SK-N-SH (cell line): ENCODE data around the gene MRPS6. TPM values are rescaled to one million over a fixed set of nuclear protein-coding genes. Genes with fewer than 3 reads are reported as not detected.

Experiments used
- CTCF ChIA-PET: fragments of 300-600, 350-600 bp; formaldehyde crosslinking; extraction: SDS; loops from one replicate; lab custom pipeline; 2021; lab: Yijun Ruan, JAX
- POLR2A ChIA-PET: fragments of 350-600 bp; sonication (Branson Sonifier 250); formaldehyde crosslinking; extraction: SDS; loops from one replicate; lab custom pipeline; 2020; ENCODE audit warnings: antibody characterized with exemption, inconsistent platforms; lab: Yijun Ruan, JAX
- DNase-seq: peaks from one replicate; pipeline ENCODE4 v3.0.0; 2012
- H2AFZ ChIP-seq: fragments of 200-600 bp; sonication (generic); 2 replicates; pipeline ENCODE4 v1.8.1; 2016; ENCODE audit warnings: antibody characterized with exemption, mild to moderate bottlenecking, low read depth
- H3F3A ChIP-seq: fragments of 200-600 bp; sonication (generic); replicated peaks from 2 replicates; pipeline ENCODE3; 2016; ENCODE audit warnings: antibody characterized with exemption, mild to moderate bottlenecking; ENCODE audit not compliant: insufficient read depth
- H3K27ac ChIP-seq, 2 experiments: fragments of 200-500 bp in 1 of 2; fragments of 200-600 bp in 1 of 2; sonication (Bioruptor generic) in 1 of 2; sonication (generic), shearing (Covaris generic) in 1 of 2; 2 replicates each; pipeline versions ENCODE4 v1.5.1 to v1.6.1; 2014 to 2016; ENCODE audit warnings: low read depth in 2 of 2, inconsistent platforms in 1 of 2, low read length in 1 of 2, mild to moderate bottlenecking in 1 of 2, mixed read lengths in 1 of 2
- H3K27me3 ChIP-seq: fragments of 200-600 bp; sonication (generic), shearing (Covaris generic); 2 replicates; pipeline ENCODE4 v1.6.1; 2016; ENCODE audit warnings: mixed run types; ENCODE audit not compliant: insufficient read depth
- H3K36me3 ChIP-seq, 2 experiments: fragments of 200-500 bp in 1 of 2; fragments of 200-600 bp in 1 of 2; sonication (Bioruptor generic) in 1 of 2; sonication (generic) in 1 of 2; replicated peaks in 1 of 2; 2 replicates each; pipeline versions ENCODE3 to v1.5.1; 2014 to 2016; ENCODE audit warnings: low read length in 1 of 2, mild to moderate bottlenecking in 1 of 2; ENCODE audit not compliant: insufficient read depth in 2 of 2, control insufficient read depth in 1 of 2
- H3K4me1 ChIP-seq, 2 experiments: fragments of 200-500 bp in 1 of 2; fragments of 200-600 bp in 1 of 2; sonication (Bioruptor generic) in 1 of 2; sonication (generic), shearing (Covaris generic) in 1 of 2; 2 replicates each; pipeline versions ENCODE4 v1.5.1 to v1.6.1; 2014 to 2016; ENCODE audit warnings: low read depth in 1 of 2, low read length in 1 of 2, mixed run types in 1 of 2; ENCODE audit not compliant: insufficient read depth in 2 of 2, control insufficient read depth in 1 of 2
- H3K4me2 ChIP-seq: fragments of 200-600 bp; sonication (generic), shearing (Covaris generic); 2 replicates; pipeline ENCODE4 v1.6.1; 2017; ENCODE audit warnings: mixed run types
- H3K4me3 ChIP-seq, 2 experiments: fragments of 200-500 bp in 1 of 2; fragments of 200-600 bp in 1 of 2; sonication (Bioruptor generic) in 1 of 2; sonication (generic), shearing (Covaris generic) in 1 of 2; 2 replicates each; pipeline versions ENCODE4 v1.5.1 to v1.8.1; 2014 to 2016; ENCODE audit warnings: low read depth in 2 of 2, inconsistent platforms in 1 of 2, low read length in 1 of 2, mild to moderate bottlenecking in 1 of 2, mixed read lengths in 1 of 2, moderate library complexity in 1 of 2
- H3K79me2 ChIP-seq: fragments of 200-600 bp; sonication (generic); 2 replicates; pipeline ENCODE4 v1.8.1; 2017; ENCODE audit warnings: mild to moderate bottlenecking; ENCODE audit not compliant: insufficient read depth
- H3K9ac ChIP-seq: fragments of 200-600 bp; sonication (generic); 2 replicates; pipeline ENCODE4 v1.6.1; 2017; ENCODE audit warnings: mixed run types
- H3K9me2 ChIP-seq: fragments of 200-600 bp; sonication (generic); 2 replicates; pipeline ENCODE4 v1.6.1; 2017; ENCODE audit warnings: mixed run types
- H3K9me3 ChIP-seq: fragments of 200-600 bp; sonication (generic); 2 replicates; pipeline ENCODE4 v1.6.1; 2017; ENCODE audit warnings: mixed run types, mild to moderate bottlenecking, moderate library complexity
- H4K20me1 ChIP-seq: fragments of 200-600 bp; sonication (generic); 2 replicates; pipeline ENCODE4 v1.6.1; 2017; ENCODE audit warnings: mild to moderate bottlenecking, mixed run types; ENCODE audit not compliant: insufficient read depth
- CHD2 ChIP-seq: fragments of 150-350 bp; IDR thresholded peaks from 2 replicates; pipeline ENCODE4 v1.6.1; 2018; ENCODE audit warnings: low read length; ENCODE audit not compliant: partially characterized antibody
- ELF1 ChIP-seq: IDR thresholded peaks from 2 replicates; pipeline ENCODE4 v1.4.0; 2012
- EP300 ChIP-seq, 2 experiments: IDR thresholded peaks; 2 replicates each; pipeline versions ENCODE4 v1.4.0 to v1.6.1; 2012; ENCODE audit warnings: borderline replicate concordance in 1 of 2, low read depth in 1 of 2, low read length in 1 of 2
- EZH2phosphoT487 ChIP-seq: fragments of 200-600 bp; sonication (generic); IDR thresholded peaks from 2 replicates; pipeline ENCODE4 v1.6.1; 2017; ENCODE audit warnings: low read depth, mixed run types, mild to moderate bottlenecking, antibody characterized with exemption, moderate library complexity, borderline replicate concordance
- FOXJ3 ChIP-seq: sonication (generic); formaldehyde crosslinking; IDR thresholded peaks from 2 replicates; pipeline ENCODE4 v1.5.1; 2020; ENCODE audit warnings: mild to moderate bottlenecking, missing genetic modification reagents
- FOXM1 ChIP-seq: IDR thresholded peaks from 2 replicates; pipeline ENCODE4 v1.4.0; 2012; ENCODE audit warnings: low read depth, mild to moderate bottlenecking
- GABPA ChIP-seq: IDR thresholded peaks from 2 replicates; pipeline ENCODE4 v1.4.0; 2012; ENCODE audit warnings: low read depth, mild to moderate bottlenecking
- JUND ChIP-seq: IDR thresholded peaks from 2 replicates; pipeline ENCODE4 v1.4.0; 2012
- MXI1 ChIP-seq: IDR thresholded peaks from 2 replicates; pipeline ENCODE4 v1.6.1; 2012; ENCODE audit warnings: mild to moderate bottlenecking, low read depth, low read length, improper control_type of control experiment
- NFIC ChIP-seq: IDR thresholded peaks from 2 replicates; pipeline ENCODE4 v1.4.0; 2012; ENCODE audit warnings: borderline replicate concordance
- POLR2AphosphoS5 ChIP-seq: IDR thresholded peaks from 2 replicates; pipeline ENCODE4 v1.6.1; 2012; ENCODE audit warnings: low read depth, low read length
- RAD21 ChIP-seq: IDR thresholded peaks from 2 replicates; pipeline ENCODE4 v1.6.1; 2012; ENCODE audit warnings: mild to moderate bottlenecking, low read length
- RCOR1 ChIP-seq: fragments of 150-350 bp; IDR thresholded peaks from 2 replicates; pipeline ENCODE4 v1.6.1; 2017; ENCODE audit warnings: antibody characterized with exemption, low read length
- RFX5 ChIP-seq: IDR thresholded peaks from 2 replicates; pipeline ENCODE4 v1.6.1; 2012; ENCODE audit warnings: mild to moderate bottlenecking, improper control_type of control experiment, low read length
- RXRA ChIP-seq: IDR thresholded peaks from 2 replicates; pipeline ENCODE4 v1.4.0; 2012; ENCODE audit warnings: low read depth, mild to moderate bottlenecking, borderline replicate concordance
- SIN3A ChIP-seq: IDR thresholded peaks from 2 replicates; pipeline ENCODE4 v1.6.1; 2012; ENCODE audit warnings: low read depth, mild to moderate bottlenecking, low read length, moderate library complexity, borderline replicate concordance
- TEAD4 ChIP-seq: IDR thresholded peaks from 2 replicates; pipeline ENCODE4 v1.4.0; 2012; ENCODE audit warnings: mild to moderate bottlenecking, borderline replicate concordance; ENCODE audit not compliant: insufficient read depth
- WGBS: methylation state at CpG from one replicate; pipeline ENCODE4 v1.1.6; 2017; ENCODE audit warnings: low lambda C conversion rate; 5-methylcytosine and 5-hydroxymethylcytosine counted together
- polyA plus RNA-seq, 3 experiments: library from polyadenylated mRNA; depleted of rRNA; stranded (reverse); fragments of >200 nt; gene quantifications; 2 replicates each; pipeline ENCODE4 v1.2.3, GENCODE V29; 2012
- TF ChIP-seq, protein P1 (sequence below): IDR thresholded peaks from 2 replicates; pipeline ENCODE4 v1.6.1; 2012; ENCODE audit warnings: mild to moderate bottlenecking, low read depth, low read length, moderate library complexity
- TF ChIP-seq, protein P2 (sequence below): fragments of 150-350 bp; IDR thresholded peaks from 2 replicates; pipeline ENCODE4 v1.6.1; 2016; ENCODE audit warnings: mild to moderate bottlenecking, low read depth, low read length
- TF ChIP-seq, protein P3 (sequence below): IDR thresholded peaks from 2 replicates; pipeline ENCODE4 v1.4.0; 2012; ENCODE audit warnings: low read depth, borderline replicate concordance
- TF ChIP-seq, protein P4 (sequence below): IDR thresholded peaks from 2 replicates; pipeline ENCODE4 v1.4.0; 2012; ENCODE audit warnings: low read depth
- TF ChIP-seq, protein P5 (sequence below): fragments of 150-350 bp; IDR thresholded peaks from 2 replicates; pipeline ENCODE4 v1.6.1; 2017; ENCODE audit warnings: antibody characterized with exemption, low read length, low read depth, borderline replicate concordance

MRPS6 gene
- polyA plus RNA-seq, 1 of the 3 experiments (the other 2 are of a cell fraction), result 69.2 TPM

DNA sequence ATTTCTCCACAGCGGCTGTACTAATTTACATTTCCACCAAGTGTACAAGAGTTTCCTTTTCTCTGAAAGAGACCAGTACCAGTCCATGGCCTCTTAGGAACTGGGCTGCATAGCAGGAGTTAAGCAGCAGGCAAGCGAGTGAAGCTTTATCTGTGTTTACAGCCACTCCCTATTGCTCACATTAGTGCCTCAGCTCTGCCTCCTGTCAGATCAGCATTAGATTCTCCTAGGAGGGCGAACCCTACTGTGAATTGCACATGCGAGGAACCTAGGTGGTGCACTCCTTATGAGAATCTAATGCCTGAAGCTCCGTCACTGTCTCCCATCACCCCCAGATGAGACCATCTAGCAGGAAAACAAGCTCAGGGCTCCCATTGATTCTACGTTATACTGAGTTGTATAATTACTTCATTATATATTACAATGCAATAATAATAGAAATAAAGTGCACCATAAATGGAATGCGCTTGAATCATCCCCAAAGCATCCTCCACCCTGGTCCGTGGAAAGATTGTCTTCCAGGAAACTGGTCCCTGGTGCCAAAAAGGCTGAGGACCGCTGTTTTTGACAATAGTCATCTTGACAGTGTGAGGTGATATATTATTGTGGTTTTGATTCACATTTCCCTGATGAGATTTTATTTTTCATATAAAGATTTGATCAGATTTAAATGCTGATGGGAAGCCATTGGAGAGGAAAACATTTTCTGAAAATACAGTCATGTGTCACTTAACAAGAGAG, 45.5 kb upstream of the MRPS6 start (continued):
- TF ChIP-seq NFIC (peak; percentile 85), SIN3A (no peak), CHD2 (no peak), RXRA (no peak), EP300 (IDR thresholded peaks at IDR 0.05; ENCODE audit: borderline replicate concordance in 1 of 2, low read depth in 1 of 2, low read length in 1 of 2) (peak in 1 of 2 experiments; percentile 72; a peak in 2 of 4 replicates), ELF1 (no peak)
- TF ChIP-seq, protein P1, sequence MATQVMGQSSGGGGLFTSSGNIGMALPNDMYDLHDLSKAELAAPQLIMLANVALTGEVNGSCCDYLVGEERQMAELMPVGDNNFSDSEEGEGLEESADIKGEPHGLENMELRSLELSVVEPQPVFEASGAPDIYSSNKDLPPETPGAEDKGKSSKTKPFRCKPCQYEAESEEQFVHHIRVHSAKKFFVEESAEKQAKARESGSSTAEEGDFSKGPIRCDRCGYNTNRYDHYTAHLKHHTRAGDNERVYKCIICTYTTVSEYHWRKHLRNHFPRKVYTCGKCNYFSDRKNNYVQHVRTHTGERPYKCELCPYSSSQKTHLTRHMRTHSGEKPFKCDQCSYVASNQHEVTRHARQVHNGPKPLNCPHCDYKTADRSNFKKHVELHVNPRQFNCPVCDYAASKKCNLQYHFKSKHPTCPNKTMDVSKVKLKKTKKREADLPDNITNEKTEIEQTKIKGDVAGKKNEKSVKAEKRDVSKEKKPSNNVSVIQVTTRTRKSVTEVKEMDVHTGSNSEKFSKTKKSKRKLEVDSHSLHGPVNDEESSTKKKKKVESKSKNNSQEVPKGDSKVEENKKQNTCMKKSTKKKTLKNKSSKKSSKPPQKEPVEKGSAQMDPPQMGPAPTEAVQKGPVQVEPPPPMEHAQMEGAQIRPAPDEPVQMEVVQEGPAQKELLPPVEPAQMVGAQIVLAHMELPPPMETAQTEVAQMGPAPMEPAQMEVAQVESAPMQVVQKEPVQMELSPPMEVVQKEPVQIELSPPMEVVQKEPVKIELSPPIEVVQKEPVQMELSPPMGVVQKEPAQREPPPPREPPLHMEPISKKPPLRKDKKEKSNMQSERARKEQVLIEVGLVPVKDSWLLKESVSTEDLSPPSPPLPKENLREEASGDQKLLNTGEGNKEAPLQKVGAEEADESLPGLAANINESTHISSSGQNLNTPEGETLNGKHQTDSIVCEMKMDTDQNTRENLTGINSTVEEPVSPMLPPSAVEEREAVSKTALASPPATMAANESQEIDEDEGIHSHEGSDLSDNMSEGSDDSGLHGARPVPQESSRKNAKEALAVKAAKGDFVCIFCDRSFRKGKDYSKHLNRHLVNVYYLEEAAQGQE, result no peak

DNA sequence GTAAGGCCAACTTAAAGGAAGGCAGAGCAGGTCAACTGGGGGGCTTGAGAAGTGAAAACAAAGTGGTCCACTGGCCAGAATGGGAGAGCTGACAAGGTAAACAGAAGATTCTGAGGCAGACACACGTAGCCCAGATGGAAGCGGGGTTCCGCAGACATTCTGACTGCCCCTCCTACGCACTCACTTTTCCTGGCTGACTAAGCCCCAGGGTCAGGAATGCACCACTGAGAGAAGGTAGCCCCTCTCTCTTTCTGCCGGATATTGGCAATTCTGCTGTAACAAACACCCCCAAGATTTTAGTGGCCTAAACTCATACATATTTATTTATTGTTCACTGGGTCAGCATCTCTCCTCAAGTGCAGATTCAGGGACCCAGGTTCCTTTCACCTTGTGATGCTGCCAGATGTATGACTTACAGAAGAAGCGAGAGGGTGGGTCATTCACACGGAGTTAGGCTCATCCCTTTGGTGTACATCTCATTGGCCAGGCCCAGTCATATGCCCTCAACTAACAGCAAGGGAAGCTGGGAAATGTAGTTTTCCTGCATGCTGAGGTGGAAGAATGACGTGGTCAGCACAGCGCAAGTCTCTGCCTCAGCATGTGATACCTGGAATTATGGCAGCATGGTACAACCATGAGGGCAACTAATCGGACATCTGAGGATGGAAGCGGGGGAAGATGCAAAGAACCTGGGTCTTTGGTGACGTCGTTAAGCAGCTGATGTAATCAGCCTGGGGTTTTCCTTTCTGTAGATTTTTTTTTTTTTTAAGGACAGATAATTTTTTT, 43.4 kb upstream of the MRPS6 start:
- H3K4me2 ChIP-seq, result no peak overlapping the region
- 26% methylated on average over 9 of the region's 13 CpGs for WGBS
- H3K4me3 ChIP-seq, result no peak overlapping the region; a peak in 1 of 4 replicates
- peaks cover 12% of the 10 kb centered on the region for H3F3A ChIP-seq
- H3K27ac ChIP-seq, result no peak overlapping the region
- CTCF ChIA-PET, result interaction anchor here (1.4 kb wide), 1 partner anchor 106 kb away, joined by 5 read pairs; no protein-coding TSS in a partner anchor
- no peaks in the 10 kb centered on the region for H3K36me3 ChIP-seq
- H3K9me3 ChIP-seq, result no peaks in the 10 kb centered on the region; the same call in 1 of the 2 replicates
- no peaks in the 10 kb centered on the region for H3K9me2 ChIP-seq
- no peak overlapping the region for H3K9ac ChIP-seq
- POLR2A ChIA-PET, result no interaction called here
- H3K27me3 ChIP-seq, result no peaks in the 10 kb centered on the region
- peaks cover 0 to 2% of the 10 kb centered on the region in 2 experiments; a peak in 1 of 4 replicates for H3K4me1 ChIP-seq
- no peak overlapping the region; the same call in 1 of the 2 replicates for H2AFZ ChIP-seq
- H4K20me1 ChIP-seq, result no peaks in the 10 kb centered on the region
- H3K79me2 ChIP-seq, result no peaks in the 10 kb centered on the region
- DNase-seq, result peak; percentile 56
- TF ChIP-seq RCOR1 (no peak), FOXJ3 (no peak), POLR2AphosphoS5 (no peak), TEAD4 (no peak), RAD21 (no peak), FOXM1 (no peak), SIN3A (no peak), RFX5 (no peak), MXI1 (no peak), GABPA (0 out of 2 replicates have a peak, but pooled peaks have one; percentile 11), EZH2phosphoT487 (no peak), JUND (no peak)
- TF ChIP-seq, protein P2, sequence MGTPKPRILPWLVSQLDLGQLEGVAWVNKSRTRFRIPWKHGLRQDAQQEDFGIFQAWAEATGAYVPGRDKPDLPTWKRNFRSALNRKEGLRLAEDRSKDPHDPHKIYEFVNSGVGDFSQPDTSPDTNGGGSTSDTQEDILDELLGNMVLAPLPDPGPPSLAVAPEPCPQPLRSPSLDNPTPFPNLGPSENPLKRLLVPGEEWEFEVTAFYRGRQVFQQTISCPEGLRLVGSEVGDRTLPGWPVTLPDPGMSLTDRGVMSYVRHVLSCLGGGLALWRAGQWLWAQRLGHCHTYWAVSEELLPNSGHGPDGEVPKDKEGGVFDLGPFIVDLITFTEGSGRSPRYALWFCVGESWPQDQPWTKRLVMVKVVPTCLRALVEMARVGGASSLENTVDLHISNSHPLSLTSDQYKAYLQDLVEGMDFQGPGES, result no peak
- TF ChIP-seq, protein P3, sequence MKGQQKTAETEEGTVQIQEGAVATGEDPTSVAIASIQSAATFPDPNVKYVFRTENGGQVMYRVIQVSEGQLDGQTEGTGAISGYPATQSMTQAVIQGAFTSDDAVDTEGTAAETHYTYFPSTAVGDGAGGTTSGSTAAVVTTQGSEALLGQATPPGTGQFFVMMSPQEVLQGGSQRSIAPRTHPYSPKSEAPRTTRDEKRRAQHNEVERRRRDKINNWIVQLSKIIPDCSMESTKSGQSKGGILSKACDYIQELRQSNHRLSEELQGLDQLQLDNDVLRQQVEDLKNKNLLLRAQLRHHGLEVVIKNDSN, result peak; percentile 98
- TF ChIP-seq, protein P4, sequence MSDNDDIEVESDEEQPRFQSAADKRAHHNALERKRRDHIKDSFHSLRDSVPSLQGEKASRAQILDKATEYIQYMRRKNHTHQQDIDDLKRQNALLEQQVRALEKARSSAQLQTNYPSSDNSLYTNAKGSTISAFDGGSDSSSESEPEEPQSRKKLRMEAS, result peak; percentile 63
- TF ChIP-seq, protein P5, sequence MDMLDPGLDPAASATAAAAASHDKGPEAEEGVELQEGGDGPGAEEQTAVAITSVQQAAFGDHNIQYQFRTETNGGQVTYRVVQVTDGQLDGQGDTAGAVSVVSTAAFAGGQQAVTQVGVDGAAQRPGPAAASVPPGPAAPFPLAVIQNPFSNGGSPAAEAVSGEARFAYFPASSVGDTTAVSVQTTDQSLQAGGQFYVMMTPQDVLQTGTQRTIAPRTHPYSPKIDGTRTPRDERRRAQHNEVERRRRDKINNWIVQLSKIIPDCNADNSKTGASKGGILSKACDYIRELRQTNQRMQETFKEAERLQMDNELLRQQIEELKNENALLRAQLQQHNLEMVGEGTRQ, result peak; percentile 71
